Right lobe of liver (tissue), 6 donors: ENCODE data around the gene PHF3. TPM values are rescaled to one million over a fixed set of nuclear protein-coding genes. Genes with fewer than 3 reads are reported as not detected.

ENCODE experiments used
- ATAC-seq, 4 donors: fragments of 200-7000 bp; cut with Tn5 transposase; one replicate each; pipeline ENCODE4 v1.9.1; 2020; ENCODE audit warnings: mild to moderate bottlenecking in 4 of 4, moderate library complexity in 4 of 4
- DNase-seq, 3 donors: peaks; one replicate each; pipeline ENCODE4 v3.0.0-alpha.2; 2020
- H3K27ac ChIP-seq, 3 donors: fragments of 200-600 bp; one replicate each; pipeline ENCODE4 v1.8.0; 2022
- H3K27me3 ChIP-seq, 2 donors: fragments of 200-600 bp; one replicate each; pipeline ENCODE4 v1.8.0; 2022
- H3K36me3 ChIP-seq, 4 donors: fragments of 200-600 bp; sonication (generic) in 1 of 4; one replicate each; pipeline versions ENCODE4 v1.5.1 to v1.8.0; 2017 to 2022; ENCODE audit warnings: control low read depth in 1 of 4
- H3K4me1 ChIP-seq, 4 donors: fragments of 200-600 bp; sonication (generic) in 1 of 4; one replicate each; pipeline versions ENCODE4 v1.5.1 to v1.8.0; 2017 to 2022; ENCODE audit warnings: control low read depth in 1 of 4
- H3K4me3 ChIP-seq, 3 donors: fragments of 200-600 bp; one replicate each; pipeline ENCODE4 v1.8.0; 2022
- H3K9me3 ChIP-seq, 4 donors: fragments of 200-600 bp; sonication (generic) in 1 of 4; one replicate each; pipeline versions ENCODE4 v1.5.1 to v1.8.0; 2017 to 2022; ENCODE audit warnings: control low read depth in 1 of 4
- POLR2A ChIP-seq: fragments of 450-650 bp; IDR thresholded peaks from one replicate; pipeline ENCODE4 v1.6.1; 2017; ENCODE audit warnings: antibody characterized with exemption, mild to moderate bottlenecking
- WGBS: methylation state at CpG from one replicate; pipeline ENCODE4 v1.1.6; 2018; ENCODE audit warnings: low coverage, low lambda C conversion rate; ENCODE audit not compliant: insufficient coverage; ENCODE audit errors: missing lambda C conversion rate; 5-methylcytosine and 5-hydroxymethylcytosine counted together
- intact Hi-C, 2 donors: fragments of 100-400 bp; cut with DNase I; formaldehyde crosslinking; loops; one replicate each; pipeline versions ENCODE4 v1.11.2 to v1.14.1; 2022
- total RNA-seq, 6 experiments: library from RNA; depleted of rRNA in 2 of 6; stranded (reverse); fragments of >200 nt in 2 of 6; fragmentation: NEBNext Ultra II Directional in 3 of 6; extraction: Animal tissue kit (Norgen Biotek cat#: 25700) in 3 of 6; gene quantifications; one replicate each; pipeline versions ENCODE4 v1.1.0 to v1.2.4, GENCODE V29; 2016 to 2023
- TF ChIP-seq, protein P1 (sequence below), 4 donors: fragments of 200-600 bp in 3 of 4; fragments of 450-650 bp in 1 of 4; IDR thresholded peaks; one replicate each; pipeline versions ENCODE4 v1.5.1 to v1.8.0; 2016 to 2022; ENCODE audit warnings: antibody characterized with exemption in 4 of 4, mild to moderate bottlenecking in 2 of 4
- donor health status: DM: no; HTN: yes; CAD: no.
- donor health status: DM: no; HTN: no; CAD: no.
- donor health status: DM: no; HTN: no; CAD: no.
- donor health status: DM: no; HTN: yes; CAD: no.
- donor health status: DM: no; HTN: yes; CAD: no.

PHF3 gene
- total RNA-seq, 6 experiments from 2014 or later, result 22.1 to 35.2 (median 31.5) TPM

DNA sequence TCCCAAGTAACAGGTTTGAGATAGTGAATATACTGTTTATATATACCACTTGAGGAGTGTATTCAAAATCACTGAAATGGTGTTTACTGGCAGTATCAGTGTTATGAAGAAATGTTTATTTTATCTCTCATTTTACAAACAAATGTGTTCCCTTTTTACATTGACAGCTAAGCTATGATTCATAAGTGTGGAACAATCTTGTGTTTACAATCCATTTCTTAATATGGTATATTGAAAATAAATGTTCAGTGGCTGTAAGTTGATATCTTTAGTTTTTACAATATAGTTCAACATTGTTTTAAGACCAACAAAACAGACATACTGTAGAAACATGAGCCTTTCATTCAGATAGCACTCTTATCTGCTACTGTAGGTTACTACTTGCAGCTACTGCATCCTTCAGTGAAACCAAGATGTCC lies 14.3 kb downstream of the PHF3 start:
- H3K4me1 ChIP-seq, result peaks cover 0 to 33% (median 16%) of the 10 kb centered on the region in 4 donors
- intact Hi-C loops, result no loop called here
- DNase-seq, result no peak
- no peak for TF ChIP-seq POLR2A
- TF ChIP-seq, protein P1, sequence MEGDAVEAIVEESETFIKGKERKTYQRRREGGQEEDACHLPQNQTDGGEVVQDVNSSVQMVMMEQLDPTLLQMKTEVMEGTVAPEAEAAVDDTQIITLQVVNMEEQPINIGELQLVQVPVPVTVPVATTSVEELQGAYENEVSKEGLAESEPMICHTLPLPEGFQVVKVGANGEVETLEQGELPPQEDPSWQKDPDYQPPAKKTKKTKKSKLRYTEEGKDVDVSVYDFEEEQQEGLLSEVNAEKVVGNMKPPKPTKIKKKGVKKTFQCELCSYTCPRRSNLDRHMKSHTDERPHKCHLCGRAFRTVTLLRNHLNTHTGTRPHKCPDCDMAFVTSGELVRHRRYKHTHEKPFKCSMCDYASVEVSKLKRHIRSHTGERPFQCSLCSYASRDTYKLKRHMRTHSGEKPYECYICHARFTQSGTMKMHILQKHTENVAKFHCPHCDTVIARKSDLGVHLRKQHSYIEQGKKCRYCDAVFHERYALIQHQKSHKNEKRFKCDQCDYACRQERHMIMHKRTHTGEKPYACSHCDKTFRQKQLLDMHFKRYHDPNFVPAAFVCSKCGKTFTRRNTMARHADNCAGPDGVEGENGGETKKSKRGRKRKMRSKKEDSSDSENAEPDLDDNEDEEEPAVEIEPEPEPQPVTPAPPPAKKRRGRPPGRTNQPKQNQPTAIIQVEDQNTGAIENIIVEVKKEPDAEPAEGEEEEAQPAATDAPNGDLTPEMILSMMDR (IDR thresholded peaks at IDR 0.05), result no peak
- H3K4me3 ChIP-seq, result no peak overlapping the region
- ATAC-seq, result peak in 3 of 4 donors; percentile 19 to 68 (median 38)
- H3K27me3 ChIP-seq, result no peaks in the 10 kb centered on the region
- no peaks in the 10 kb centered on the region for H3K9me3 ChIP-seq
- no peaks in the 10 kb centered on the region for H3K36me3 ChIP-seq
- peak overlapping the region in 1 of 3 donors; percentile 19 for H3K27ac ChIP-seq

DNA sequence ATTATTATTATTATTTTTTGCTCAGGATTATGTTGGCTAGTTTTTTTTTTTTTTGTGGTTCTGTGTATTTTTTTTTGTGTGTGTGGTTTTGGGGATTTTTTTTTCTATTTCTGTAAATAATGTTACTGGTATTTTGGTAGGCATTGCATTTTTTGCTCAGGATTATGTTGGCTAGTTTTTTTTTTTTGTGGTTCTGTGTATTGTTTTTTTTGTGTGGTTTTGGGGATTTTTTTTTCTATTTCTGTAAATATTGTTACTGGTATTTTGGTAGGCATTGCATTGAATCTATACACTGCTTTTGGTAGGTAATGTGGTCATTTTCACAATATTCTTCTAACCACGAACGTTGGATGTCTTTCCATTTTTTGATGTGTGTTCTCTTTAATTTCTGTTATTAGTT lies 17.4 kb downstream of the PHF3 start:
- TF ChIP-seq, protein P1 (IDR thresholded peaks at IDR 0.05), result no peak
- TF ChIP-seq POLR2A, result no peak
- H3K27me3 ChIP-seq, result no peaks in the 10 kb centered on the region
- H3K9me3 ChIP-seq, result no peaks in the 10 kb centered on the region
- no peak for DNase-seq
- WGBS, result 58% methylated on average over 2 of the region's 2 CpGs
- no peak overlapping the region for H3K27ac ChIP-seq
- H3K4me1 ChIP-seq, result peaks cover 0 to 35% (median 16%) of the 10 kb centered on the region in 4 donors
- no peak overlapping the region for H3K4me3 ChIP-seq
- intact Hi-C loops, result no loop called here
- no peak for ATAC-seq
- no peaks in the 10 kb centered on the region for H3K36me3 ChIP-seq

DNA sequence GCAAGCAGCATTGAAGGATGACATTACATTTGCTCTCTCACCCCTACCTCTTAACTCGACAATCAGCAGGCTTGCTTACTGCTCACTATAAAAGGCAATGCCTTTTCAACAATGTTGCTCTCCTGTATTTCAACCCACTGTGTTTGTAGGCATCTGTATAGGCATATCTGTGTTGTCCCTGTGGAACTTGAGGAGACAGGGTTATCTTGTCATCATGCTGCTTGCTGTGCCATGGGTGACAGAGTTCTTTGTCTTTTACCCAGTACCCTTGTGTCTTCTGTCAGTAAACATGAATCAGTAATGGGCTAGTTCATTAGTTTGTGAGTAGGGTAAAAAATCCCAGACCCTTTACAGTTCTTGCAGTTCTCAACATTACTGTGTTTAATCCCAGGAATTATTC lies 25.2 kb downstream of the PHF3 start:
- intact Hi-C loops, result no loop called here
- Histone ChIP-seq H3K4me1 (peaks cover 0 to 24% (median 2%) of the 10 kb centered on the region in 4 donors), H3K9me3 (no peaks in the 10 kb centered on the region), H3K4me3 (no peak overlapping the region), H3K27ac (no peak overlapping the region), H3K36me3 (no peaks in the 10 kb centered on the region), H3K27me3 (no peaks in the 10 kb centered on the region)
- no peak for TF ChIP-seq POLR2A
- TF ChIP-seq, protein P1 (IDR thresholded peaks at IDR 0.05), result no peak
- DNase-seq (no peak), ATAC-seq (peak in 2 of 4 donors; percentile 6 to 17)
- 55% methylated on average over 1 of the region's 1 CpG for WGBS

DNA sequence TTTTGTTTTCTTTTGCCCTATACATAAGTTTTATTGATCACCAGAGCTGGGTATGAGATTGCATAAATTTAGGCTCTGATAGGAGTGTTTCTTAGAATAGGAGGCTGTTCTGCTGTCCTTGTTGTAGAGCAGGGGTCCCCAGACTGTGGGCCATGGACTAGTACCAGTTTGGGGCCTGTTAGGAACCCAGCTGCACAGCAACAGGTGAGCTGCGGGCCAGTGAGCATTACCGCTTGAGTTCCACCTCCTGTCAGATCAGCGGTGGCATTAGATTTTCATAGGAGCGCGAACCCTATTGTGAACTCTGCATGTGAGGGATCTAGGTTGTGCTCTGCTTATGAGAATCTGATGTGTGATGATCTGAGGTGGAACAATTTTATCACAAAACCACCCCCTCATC lies 26.2 kb downstream of the PHF3 start:
- intact Hi-C loops, result no loop called here
- Histone ChIP-seq H3K4me1 (peaks cover 0 to 20% (median 2%) of the 10 kb centered on the region in 4 donors), H3K9me3 (no peaks in the 10 kb centered on the region), H3K36me3 (no peaks in the 10 kb centered on the region), H3K27ac (no peak overlapping the region), H3K4me3 (no peak overlapping the region), H3K27me3 (no peaks in the 10 kb centered on the region)
- ATAC-seq, result no peak
- WGBS, result 100% methylated on average over 5 of the region's 5 CpGs
- TF ChIP-seq, protein P1 (IDR thresholded peaks at IDR 0.05), result no peak
- no peak for TF ChIP-seq POLR2A
- no peak for DNase-seq
